Activated CD4-positive, alpha-beta T cell treated with anti-CD3 and anti-CD28 coated beads, Interleukin-2, amount 50 U/mL, for 16 hours (primary cell): ENCODE data around the gene SCAMP4.

Experiments
- DNase-seq: peaks from one replicate; pipeline ENCODE4 v3.0.0-alpha.2; 2020

SCAMP4 gene

DNA sequence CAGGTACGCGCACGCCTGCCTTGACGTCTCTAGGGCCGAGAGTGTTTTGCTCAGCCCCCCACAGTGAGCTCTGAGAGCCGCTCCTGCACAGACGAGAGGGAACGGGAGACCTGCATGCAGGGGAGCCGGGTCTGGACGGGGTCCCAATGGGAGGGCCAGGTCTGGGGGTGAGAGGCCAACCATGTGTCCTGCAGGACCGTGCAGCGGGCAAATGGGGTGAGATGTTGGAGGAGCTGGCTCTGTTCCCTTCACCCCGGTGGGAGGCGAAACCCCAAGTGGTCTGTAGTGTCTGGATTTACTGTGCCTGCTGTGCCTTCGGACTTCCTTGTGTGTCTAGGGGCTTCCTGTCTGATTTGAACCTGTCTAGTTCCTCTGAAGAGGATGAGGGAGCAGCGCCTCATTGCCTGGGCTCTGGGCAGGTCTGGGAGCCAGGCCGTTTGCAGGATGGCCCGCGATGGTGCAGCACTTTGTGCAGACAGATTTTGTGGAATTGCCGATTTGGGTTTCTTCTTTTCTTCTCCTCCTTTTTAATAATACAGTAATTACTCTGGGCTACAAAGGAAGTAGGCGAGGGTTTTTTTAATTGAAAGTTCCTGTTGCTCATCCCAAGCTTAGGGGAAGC lies 37.8 kb downstream of the SCAMP4 start:
- DNase-seq = no peak

DNA sequence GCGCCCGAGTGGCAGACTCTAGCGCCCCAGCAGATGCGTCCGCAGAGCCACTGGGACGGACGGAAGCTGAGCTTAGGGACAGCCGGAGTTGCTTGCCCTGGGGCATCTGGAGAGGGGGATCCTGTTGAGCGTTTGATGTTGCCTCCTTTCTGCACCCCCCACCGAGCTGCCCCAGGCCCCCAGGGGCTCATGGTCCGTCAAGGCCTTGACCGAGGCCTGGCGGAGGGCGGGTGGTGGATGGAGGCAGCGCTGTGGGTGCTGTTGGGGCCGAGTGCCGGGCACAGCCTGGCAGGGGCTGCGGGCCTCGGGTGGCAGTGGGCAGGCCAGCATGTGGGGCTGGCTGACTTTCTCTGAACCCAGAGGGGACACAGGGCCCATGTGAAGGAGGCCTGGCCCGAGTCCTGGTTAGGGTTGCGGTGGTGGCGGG lies 38.5 kb downstream of the SCAMP4 start:
- DNase-seq = no peak

DNA sequence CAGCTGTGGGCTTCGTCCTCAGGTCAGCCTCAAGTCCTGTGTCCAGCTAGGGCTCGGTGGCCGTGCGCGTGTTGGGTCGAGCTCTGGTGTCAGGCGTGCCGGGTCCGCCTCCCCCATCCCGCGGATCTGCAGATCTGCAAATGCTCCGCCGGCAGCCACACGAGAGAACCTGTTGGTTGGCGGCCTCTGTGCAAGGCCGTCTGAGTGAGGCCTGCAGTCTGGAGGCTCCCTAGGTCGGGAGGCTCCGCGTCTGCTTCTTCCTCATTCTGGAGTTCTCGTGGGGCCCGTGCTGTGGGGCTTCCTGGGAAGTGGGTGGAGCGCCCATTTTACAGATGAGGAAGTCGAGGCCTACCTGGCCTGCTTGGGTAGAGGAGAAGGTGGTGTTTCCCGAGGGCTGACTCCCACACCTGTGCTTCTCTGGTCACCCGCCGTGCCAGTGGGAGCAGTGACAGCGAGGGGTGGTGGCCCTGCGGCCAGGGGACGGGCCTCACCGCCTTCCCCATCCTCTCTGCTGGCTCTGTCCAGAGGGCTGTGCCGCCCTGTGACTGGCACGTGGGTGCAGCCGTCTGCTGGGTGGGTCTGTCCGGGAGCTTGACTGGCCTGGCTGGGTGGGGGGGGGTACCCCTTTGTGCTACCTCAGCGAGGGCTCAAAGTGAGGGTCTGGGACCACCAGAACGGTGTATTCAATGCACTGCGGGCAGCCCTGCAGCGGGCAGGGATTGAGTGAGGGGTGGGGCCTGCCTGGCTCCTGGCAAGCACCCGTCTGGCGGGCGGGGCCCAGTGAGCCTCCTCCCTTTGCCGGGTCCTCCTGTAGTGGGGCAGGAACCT lies 39.1 kb downstream of the SCAMP4 start:
- no peak for DNase-seq

DNA sequence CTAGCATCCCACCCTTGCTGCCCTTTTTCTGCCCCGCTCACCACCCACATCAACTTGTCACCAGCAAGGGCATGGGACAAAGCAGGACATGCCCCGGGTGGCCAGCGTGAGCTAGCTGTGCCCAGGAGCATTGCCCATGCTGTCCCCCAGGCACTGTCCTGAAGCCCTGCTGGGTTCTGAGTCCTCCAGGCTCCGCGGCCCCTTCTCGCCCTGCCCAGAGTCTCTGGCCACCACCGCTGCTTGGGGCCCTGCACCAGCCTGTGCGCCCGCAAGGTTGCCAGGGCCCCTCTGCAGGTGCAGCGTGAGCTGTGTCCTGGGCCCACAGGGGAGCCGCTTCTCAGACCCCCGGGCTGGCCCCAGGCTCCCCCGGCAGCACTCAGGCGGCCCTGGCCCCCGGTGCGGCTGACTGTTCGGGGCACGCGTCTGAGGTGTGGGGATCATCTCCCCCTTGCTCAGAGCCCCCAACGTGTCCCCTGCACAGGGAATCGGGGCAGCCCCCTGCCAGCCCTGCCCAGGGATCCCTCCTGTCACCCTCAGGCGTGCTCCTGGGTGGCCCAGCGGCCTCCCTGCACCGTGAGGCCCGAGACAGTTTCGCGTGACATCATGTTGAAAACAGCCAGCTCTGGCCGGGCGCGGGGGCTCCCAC lies 39.8 kb downstream of the SCAMP4 start:
- DNase-seq = no peak

DNA sequence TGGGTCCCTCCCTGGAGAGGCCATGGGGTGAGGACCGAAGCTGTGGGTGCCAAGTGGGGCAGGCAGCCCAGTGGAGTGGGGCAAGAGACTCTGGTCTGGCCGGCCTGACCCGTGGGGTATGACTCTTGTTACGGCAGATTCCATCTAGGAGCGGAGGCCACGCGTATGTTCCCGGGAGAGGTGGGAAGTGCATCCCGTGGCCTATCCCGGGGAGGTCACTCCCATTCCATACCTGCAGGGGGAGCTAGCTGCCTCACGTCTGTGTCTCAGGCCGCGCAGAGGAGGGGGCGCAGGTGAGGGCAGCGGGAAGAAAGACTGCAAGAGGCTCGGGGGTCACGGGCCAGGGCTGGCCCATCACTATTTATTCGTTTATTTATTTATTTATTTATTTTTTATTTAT lies 40.7 kb downstream of the SCAMP4 start:
- DNase-seq = peak; percentile 21

DNA sequence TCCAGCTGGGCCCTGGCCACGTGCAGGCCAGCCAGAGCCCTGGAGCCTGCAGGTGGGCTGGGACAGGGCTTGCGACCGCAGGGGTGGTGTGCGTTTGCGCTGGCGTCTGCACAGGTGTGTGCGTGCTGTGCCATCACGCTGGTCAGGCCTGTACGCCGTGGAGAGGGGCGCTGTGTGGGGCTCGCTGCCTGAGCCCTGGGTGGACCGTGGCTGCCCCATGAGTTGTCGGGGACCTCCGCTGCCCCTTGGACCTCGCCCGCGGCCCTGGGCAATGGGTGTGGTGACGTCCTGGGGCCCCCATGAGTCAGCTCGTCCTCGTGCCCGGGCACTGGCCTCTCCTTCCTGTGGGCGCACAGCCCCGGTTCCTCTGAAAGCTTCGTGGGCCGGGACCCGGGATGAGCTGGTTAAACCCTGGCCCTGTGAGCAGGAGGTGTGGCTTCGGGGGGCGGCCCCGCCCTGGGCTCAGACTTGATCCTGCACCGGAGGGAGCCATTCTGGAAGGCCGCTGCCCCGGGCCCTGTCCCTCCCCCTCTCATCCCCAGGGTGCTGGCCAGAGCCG lies 42.5 kb downstream of the SCAMP4 start:
- DNase-seq = no peak

DNA sequence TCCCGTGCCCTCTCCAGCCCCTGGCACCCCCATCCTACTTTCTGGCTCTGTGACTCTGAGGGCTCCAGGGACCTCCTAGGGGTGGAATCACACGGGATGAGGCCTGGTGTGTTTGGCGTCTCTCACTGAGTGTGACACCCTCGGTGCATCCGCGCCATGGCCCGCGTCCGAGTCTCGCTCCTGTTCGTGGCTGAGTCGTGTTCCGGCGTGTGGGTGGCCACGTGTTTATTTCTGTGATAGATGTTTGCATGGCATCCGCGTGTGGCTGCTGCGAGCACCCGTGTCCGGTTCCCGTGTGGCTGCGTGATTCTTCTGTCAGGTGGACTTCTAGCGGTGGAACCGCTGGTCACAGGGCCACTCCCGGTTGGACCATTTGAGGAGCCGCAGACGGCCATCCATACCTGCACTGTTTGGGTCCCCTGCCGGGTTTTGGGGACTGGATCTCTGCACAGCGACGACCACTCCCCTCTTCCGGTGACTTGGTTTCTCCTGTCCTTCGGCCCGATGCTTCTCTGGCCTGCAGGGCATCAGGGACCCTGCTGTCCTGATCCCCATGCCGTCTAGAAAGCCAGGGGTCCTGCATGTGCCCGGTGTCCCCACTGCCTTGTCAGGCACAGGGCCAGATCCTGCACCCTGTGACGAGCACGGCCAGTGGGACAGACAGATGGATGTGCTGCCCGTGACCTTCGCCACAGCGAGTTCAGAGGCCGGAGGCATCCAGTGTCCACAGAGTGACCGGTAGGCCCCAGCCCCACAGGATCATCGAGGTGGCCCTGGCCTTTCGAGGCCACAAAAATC lies 44.3 kb downstream of the SCAMP4 start:
- no peak for DNase-seq

DNA sequence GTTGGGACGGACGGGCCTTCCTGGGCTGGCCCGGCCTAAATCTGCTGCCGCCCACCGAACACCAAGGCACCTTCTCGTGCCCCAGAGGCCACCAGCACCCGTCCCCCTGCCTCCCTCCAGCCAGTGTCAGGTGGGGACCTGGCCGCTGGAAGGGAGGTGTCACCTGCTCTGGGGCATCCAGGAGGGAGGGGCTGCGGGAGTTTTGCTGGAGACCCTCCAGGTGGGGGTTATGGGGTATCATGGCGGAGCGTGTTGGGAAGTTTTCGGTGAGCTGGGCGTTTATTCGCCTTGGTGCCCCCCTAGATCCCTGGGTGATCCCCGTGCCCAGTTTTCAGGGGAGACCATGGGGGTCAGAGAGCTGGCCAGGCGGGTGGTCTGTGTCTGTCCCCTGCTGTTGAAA lies 45.4 kb downstream of the SCAMP4 start:
- no peak for DNase-seq

DNA sequence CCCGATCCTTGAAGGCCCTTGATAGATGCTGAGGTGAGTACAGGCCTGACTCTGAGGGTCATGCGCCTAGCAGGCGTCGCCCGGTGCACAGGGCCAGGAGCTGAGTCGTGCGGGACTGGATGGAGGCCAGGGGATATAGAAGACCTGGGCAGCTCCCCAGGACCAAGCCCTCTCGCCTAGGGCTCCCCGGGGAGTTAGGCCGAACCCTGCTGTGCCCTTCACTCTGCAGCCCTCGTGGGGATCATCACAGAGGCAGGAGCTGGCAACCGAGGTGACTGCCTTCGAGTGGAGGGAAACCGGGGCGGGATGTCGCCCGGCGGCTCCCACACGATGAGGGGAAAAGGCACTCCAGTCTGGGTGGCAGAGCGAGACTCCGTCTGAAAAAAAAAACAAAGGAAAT lies 47.4 kb downstream of the SCAMP4 start:
- DNase-seq = no peak

DNA sequence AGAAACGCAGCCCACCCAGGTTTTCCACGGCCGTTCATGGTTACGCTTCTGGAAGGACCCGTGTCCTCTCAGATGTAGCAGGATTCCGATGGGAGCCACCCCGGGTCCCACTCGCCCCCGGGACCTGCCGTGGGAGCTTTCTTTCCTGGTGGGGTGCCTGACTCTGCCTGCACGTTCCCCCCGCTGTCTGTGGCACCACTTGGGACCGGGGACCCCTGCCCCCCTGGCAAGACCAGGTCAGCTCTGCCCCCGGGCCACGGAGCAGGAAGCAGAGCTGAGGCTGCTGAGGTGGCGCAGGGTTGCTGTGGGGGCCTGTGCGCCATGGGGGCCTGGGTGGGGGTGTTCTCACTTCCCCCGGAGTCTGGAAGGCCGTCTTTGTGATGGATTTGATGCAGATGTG lies 47.8 kb downstream of the SCAMP4 start:
- DNase-seq = no peak

DNA sequence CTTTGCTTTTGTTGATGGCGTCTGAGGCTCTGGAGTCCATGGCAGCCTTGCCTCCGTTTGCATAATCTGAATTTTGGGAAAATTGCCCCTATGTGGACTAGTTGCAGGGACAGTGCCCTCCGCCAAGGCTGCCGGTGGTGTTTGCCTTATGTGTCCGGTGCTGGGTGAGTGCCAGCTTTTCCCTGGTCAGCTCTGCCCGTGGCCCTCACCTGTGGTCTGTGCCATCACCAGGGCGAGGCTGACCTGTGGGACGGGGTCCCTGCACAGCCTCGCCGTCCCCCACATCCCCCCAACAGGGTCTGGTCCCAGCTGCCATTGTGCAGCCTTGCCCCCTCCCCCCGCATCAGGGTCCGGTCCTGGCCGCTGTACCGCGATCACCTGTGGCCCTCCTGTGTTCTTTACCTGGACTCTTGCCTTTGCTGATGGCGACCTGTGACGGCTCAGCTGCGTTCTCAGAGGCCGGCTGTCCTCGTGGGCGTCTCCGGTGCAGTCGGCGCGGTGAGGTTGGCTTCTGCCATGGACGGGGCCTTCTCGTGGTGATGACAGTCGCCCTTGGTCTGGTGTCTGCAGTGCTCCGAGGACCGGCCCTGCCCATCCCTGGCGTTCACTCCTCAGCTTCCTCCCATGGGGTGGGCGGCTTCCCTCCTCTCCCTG lies 48.4 kb downstream of the SCAMP4 start:
- DNase-seq = no peak

DNA sequence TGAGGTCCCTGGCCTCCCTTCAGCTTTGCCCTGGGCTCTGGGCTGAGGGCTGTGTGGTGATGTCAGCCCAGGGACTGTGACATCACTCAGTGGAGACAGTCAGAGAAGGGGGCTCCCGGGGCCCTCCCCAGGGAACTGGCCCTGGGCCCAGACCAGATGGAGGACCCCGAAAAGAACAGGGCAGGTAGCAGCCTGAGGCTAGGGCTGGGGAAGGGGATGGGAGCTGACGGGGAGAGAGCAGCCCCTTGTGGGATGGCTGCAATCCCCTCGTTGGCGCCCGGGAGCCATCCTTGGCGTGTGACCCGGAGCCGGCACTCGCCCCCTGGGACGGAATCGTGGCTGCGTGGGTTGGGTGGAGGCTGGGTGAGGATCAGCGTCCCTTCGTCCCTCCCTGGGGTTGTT lies 49.3 kb downstream of the SCAMP4 start:
- DNase-seq = no peak

DNA sequence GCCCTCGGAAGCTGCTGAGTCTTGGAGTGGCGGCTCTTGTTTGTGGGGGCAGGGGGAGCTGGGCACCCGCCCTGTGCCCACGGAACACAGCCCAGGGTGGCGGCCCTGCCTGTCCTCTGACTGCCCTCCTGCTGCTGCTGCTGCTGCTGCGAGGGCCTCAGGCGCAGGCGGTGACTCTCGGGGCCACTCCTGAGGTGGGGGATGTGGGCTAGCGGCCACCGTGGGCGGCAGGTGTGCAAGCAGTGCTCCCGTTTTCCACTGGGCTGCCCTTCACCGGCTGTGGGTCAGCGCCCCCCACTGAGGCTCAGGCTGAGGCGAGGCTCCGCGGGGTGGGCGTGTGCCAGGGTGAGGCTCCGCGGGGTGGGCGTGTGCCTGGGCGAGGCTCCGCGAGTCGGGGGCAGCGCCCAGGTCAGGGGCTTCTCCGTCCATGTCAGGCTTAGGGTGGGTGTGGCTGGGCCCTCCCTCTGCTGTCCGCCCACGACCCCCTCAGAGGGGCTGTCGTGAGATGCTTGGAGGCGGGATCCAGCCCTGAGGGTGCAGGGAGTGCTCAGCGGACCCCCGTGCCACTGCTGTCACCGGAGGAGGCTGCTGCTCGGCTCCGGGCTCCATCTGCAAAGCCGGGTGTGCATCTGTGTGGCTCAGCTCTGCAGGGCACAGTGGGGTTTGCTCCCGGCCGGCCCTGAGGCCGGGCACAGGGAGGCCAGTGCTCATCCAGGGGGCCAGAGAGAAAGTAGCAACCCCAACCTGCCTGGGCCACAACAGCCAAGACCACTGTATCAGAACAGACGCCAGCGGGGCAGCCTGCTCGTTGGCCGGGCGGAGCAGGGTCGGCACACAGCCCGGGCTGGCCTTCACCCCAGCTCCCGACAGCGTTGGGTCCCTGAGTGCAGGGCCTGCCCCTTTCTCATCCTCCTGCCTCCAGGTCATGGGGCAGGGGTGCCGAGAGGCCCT lies 50.2 kb downstream of the SCAMP4 start:
- no peak for DNase-seq

DNA sequence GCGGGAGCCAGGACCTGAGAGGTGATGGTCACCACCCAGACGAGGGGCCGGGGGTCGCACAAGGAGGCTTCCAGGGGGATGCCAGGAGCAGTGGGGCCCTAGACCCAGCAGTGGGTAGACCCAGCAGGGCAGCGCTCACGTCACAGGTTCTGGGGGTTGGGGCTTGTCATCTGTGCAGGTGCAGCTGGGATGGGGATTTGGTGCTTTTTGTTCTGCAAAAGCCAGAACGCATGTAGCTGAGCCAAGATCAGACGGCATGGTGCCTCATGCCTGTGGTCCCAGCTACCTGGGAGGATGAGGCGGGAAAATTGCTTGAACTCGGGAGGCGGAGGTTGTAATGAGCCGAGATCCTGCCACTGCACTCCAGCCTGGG lies 50.9 kb downstream of the SCAMP4 start:
- DNase-seq = no peak

DNA sequence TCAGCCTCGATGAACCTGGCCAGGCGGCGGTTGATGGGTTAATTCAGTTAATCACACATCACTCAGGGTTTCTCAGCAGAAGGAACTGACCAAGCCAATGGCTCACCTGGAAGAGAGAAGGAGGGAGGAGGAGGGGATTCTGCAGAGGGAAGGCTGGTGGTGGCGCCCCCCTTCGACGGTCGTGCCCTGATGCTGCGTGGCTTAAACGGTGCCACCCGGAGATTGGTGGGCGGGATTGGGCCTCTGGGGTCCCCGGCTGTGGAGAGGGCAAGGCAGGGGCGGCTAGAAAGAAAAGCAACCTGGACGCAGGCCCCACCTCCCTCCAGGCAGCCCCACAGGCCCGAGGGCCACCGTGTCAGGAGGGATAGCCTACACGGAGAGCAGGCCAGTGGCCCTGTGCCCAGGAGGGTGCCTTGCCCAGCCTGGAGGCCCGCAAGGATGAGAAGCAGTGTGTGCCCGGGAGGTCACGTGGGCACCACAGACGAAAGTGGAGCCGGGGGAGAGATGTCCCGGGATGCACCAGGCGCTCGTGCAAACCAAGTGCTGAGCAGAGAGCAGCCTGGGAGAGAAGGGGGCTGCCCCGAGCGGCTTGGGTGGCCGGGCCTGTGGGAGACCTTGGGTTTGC lies 51.8 kb downstream of the SCAMP4 start:
- no peak for DNase-seq

DNA sequence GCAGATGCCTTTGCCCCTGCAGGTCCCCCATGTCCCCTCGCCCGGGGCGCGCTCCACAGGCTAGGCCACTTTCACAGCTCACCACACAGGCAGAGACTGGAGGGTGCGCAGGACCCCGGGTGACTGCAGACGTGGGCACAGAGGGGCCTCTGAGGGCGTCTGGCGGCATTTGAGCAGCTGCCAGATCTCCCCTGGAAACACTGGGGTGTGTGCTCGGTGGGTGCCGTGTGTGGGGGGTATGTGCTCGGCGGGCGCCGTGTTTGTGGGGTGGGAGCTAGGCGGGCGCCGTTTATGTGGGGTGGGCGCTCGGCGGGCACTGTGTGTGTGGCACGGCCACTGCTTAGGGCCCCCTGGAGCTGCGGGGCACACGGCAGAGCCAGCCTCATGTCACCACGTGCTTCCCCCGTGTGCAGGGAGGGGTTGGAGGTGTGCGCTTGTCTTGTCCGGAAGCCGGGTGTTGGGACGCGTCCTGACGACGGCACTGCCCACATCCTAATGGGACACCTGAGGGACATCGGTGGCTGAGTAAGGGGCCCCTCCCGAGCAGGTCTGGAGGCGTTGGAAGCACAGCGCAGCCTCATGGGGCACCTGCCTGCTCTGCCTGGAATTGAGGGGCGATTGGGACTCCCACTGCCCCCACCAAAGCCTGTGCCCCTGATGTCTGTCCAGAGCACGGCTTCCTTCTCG lies 52.5 kb downstream of the SCAMP4 start:
- DNase-seq = no peak

DNA sequence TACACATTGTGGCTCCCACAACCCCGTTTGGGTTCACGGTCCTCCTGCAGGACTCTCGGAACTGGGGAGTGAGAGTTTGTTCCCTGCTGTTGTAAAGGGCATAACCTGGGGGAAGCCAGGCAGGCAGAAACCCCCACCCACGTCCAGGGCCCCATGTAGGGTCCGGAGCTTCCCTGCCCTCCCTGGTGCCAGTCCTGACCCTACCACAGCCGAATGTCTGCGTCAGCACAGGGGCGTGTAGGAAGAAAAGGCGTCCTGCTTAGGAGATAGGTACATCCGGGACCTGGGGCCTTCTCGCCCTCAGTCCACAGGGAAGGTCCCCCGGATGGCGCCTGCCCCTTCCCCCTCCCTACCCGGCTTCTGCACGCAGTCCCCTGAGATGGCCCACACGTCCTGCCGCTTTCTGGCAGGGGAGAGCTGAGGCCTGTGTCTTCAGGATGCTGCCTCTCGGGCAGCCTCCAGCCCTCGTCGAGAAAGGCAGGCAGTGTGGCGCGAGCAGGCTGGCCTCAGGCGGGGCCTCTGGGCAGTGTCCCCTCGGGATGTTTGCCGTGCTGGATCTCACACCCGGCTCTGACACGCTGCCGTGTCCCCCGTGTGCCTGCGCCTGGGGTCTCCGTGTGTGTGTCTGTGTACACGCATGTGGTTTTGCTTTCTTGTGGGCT lies 54.9 kb downstream of the SCAMP4 start:
- no peak for DNase-seq

DNA sequence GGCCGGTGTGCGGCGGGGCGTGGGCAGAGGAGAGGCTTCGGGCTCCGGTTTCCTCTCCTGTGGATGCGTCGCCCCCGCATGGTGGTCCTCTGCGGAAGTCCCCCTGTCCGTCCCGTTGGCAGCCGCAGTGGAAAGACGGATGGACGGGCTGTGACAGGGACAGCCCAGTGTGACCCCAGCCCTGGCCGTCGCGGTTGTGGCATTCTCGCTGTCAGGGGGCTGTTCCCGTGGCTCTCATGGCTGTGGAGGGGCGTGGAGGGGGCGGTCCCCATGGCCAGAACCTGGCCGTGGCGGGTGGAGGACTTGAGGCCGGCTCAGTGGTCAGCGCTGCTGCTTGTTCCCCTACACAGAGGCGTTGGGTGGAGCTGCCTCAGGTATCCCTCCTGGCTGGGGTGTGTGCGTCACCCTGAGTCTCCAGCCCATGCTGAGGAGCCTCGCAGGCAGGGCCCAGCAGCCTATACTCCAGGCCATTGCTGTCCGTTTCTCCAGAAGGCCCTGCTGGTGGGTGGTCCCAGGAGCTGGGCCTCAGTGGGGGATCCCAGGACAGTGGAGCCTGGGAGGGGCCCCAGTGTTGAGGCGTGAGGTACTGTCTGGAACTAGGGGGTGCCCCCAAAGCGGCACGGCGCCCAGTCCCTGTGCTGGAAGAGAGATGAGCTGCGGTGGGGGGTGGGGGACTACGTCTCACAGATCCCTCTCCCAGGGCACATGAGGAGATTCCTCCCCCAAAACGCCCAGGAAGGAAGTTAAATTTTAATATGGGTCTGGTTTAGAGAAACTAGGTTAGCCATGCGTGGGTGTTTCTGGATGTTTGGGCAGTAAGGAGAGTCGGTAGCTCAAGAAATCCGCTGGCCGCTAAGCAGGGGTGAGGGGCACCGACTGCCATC lies 56.0 kb downstream of the SCAMP4 start:
- DNase-seq = no peak

DNA sequence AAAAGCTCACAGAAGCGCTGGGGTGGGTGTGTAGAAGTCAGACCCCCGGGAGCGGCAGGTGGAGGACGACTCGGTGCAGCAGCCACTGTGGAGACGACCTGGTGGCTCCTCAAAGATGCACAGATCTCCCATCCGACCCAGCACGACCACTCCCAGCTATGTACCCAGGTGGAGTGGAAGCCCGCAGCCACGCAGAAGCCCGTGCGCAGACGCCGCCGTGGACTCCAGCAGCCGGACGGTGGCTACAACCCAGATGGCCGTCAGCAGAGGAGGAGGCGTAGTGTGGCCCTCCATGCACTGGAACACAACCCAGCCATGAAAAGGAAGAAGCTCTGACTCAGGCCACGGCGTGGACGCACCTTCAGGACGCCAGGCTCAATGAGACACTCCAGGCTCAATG lies 57.5 kb downstream of the SCAMP4 start:
- DNase-seq = no peak
